Testis (tissue), 3 donors: ENCODE data around the gene DOK1. TPM values are rescaled to one million over a fixed set of nuclear protein-coding genes. Genes with fewer than 3 reads are reported as not detected.

ENCODE experiments used
- DNase-seq: peaks from one replicate; pipeline ENCODE4 v3.0.0-alpha.2; 2019
- H3K27ac ChIP-seq, 2 donors: fragments of 200-600 bp; sonication (generic); one replicate each; pipeline ENCODE4 v1.5.1; 2019
- H3K27me3 ChIP-seq: fragments of 200-600 bp; sonication (generic); one replicate; pipeline ENCODE4 v1.5.1; 2019
- H3K36me3 ChIP-seq: fragments of 200-600 bp; sonication (generic); one replicate; pipeline ENCODE4 v1.5.1; 2017; ENCODE audit warnings: low read depth; ENCODE audit errors: missing control alignments
- H3K4me1 ChIP-seq: fragments of 200-600 bp; sonication (generic); one replicate; pipeline ENCODE4 v1.5.1; 2019
- H3K4me3 ChIP-seq, 2 donors: fragments of 200-600 bp; sonication (generic); one replicate each; pipeline ENCODE4 v1.5.1; 2017 to 2019
- H3K9me3 ChIP-seq: fragments of 200-600 bp; sonication (generic); one replicate; pipeline ENCODE4 v1.5.1; 2017
- CTCF ChIP-seq, 3 experiments: fragments of 450-650 bp in 2 of 3; fragments of 200-600 bp in 1 of 3; sonication (generic) in 1 of 3; IDR thresholded peaks; one replicate each; pipeline ENCODE4 v1.5.1; 2016 to 2019; ENCODE audit warnings: antibody characterized with exemption in 3 of 3, mild to moderate bottlenecking in 2 of 3, moderate library complexity in 1 of 3
- POLR2A ChIP-seq: fragments of 450-650 bp; IDR thresholded peaks from one replicate; pipeline ENCODE4 v1.6.1; 2017; ENCODE audit warnings: antibody characterized with exemption, mild to moderate bottlenecking, moderate library complexity
- WGBS, 2 donors: methylation state at CpG; one replicate each; pipeline ENCODE4 v1.1.5; 2018; 5-methylcytosine and 5-hydroxymethylcytosine counted together
- intact Hi-C: fragments of 100-400 bp; cut with DNase I; formaldehyde crosslinking; loops from one replicate; pipeline ENCODE4 v1.15.1; 2023; ENCODE audit warnings: low total_unique reads
- polyA plus RNA-seq: library from polyadenylated mRNA; stranded (reverse); fragments of 350-450 nt; fragmentation: Illumina TruSeq; extraction: RNeasy Lipid Tissue Mini Kit (QIAGEN cat#74804); gene quantifications from one replicate; pipeline ENCODE4 v1.2.3, GENCODE V29; 2014; ENCODE audit warnings: low read depth, low replicate concordance; ENCODE audit not compliant: insufficient read depth
- total RNA-seq, 2 donors: library from RNA; depleted of rRNA; stranded (reverse); fragments of >200 nt; gene quantifications; one replicate each; pipeline ENCODE4 v1.2.3, GENCODE V29; 2016

The DOK1 gene
- total and polyA plus RNA-seq, 3 donors from 2014 or later = 9.3 to 19.3 (median 11.2) TPM

GRCh38 chr2:74551942-74552913 is 2.3 kb upstream of the DOK1 start:
- DNase-seq = no peak
- intact Hi-C loops = no loop called here
- WGBS, 2 donors = 86 to 87% methylated on average over 19 to 21 of the region's 21 CpGs
- no peak for TF ChIP-seq POLR2A
- H3K27ac ChIP-seq = no peak overlapping the region
- H3K27me3 ChIP-seq = no peaks in the 10 kb centered on the region
- H3K9me3 ChIP-seq = no peaks in the 10 kb centered on the region
- peaks cover 22% of the 10 kb centered on the region for H3K4me1 ChIP-seq
- H3K36me3 ChIP-seq = no peaks in the 10 kb centered on the region
- no peak overlapping the region for H3K4me3 ChIP-seq

GRCh38 chr2:74552914-74553811 is 1.4 kb upstream of the DOK1 start:
- Histone ChIP-seq H3K36me3 (no peaks in the 10 kb centered on the region), H3K9me3 (no peaks in the 10 kb centered on the region), H3K27me3 (no peaks in the 10 kb centered on the region), H3K4me1 (peaks cover 22% of the 10 kb centered on the region), H3K4me3 (peak overlapping the region; percentile 66 to 73), H3K27ac (peak overlapping the region; percentile 78 to 86)
- TF ChIP-seq POLR2A (no peak), CTCF (IDR thresholded peaks at IDR 0.05) (no peak)
- WGBS, 2 donors = 13 to 25% methylated on average over 22 to 27 of the region's 27 CpGs
- peak; percentile 63 for DNase-seq
- intact Hi-C loops = no loop called here

GRCh38 chr2:74554820-74555531 is 456 bp downstream of the DOK1 start:
- peak overlapping the region; percentile 78 to 86 for H3K27ac ChIP-seq
- H3K4me1 ChIP-seq = peaks cover 13% of the 10 kb centered on the region
- H3K36me3 ChIP-seq = no peaks in the 10 kb centered on the region
- intact Hi-C loops = no loop called here
- H3K9me3 ChIP-seq = no peaks in the 10 kb centered on the region
- TF ChIP-seq CTCF (IDR thresholded peaks at IDR 0.05) = no peak
- peak overlapping the region; percentile 66 to 73 for H3K4me3 ChIP-seq
- peak; percentile 44 for DNase-seq
- no peaks in the 10 kb centered on the region for H3K27me3 ChIP-seq
- 3 to 7% methylated on average over 42 to 57 of the region's 58 CpGs for WGBS, 2 donors

GRCh38 chr2:74555610-74556103 is 1.1 kb downstream of the DOK1 start:
- whole genome bisulfite sequencing, 2 donors = 36 to 64% methylated on average over 9 to 17 of the region's 17 CpGs
- DNase-seq = no peak
- peak overlapping the region; percentile 66 to 73 for H3K4me3 ChIP-seq
- intact Hi-C loops = no loop called here
- H3K9me3 ChIP-seq = no peaks in the 10 kb centered on the region
- H3K36me3 ChIP-seq = no peaks in the 10 kb centered on the region
- TF ChIP-seq CTCF (IDR thresholded peaks at IDR 0.05) = no peak
- TF ChIP-seq POLR2A = no peak
- H3K27me3 ChIP-seq = no peaks in the 10 kb centered on the region
- peaks cover 16% of the 10 kb centered on the region for H3K4me1 ChIP-seq
- peak overlapping the region in 1 of 2 donors; percentile 78 for H3K27ac ChIP-seq
